Stimulated activated CD8-positive, alpha-beta memory T cell treated with anti-CD3 and anti-CD28 coated beads, Interleukin-4, amount 100 ng/mL, for 48 hours (primary cell): ENCODE data around the gene ALAS1.

Source experiments
- DNase-seq: peaks from one replicate; pipeline ENCODE4 v3.0.0-alpha.2; 2020

Gene ALAS1

DNA sequence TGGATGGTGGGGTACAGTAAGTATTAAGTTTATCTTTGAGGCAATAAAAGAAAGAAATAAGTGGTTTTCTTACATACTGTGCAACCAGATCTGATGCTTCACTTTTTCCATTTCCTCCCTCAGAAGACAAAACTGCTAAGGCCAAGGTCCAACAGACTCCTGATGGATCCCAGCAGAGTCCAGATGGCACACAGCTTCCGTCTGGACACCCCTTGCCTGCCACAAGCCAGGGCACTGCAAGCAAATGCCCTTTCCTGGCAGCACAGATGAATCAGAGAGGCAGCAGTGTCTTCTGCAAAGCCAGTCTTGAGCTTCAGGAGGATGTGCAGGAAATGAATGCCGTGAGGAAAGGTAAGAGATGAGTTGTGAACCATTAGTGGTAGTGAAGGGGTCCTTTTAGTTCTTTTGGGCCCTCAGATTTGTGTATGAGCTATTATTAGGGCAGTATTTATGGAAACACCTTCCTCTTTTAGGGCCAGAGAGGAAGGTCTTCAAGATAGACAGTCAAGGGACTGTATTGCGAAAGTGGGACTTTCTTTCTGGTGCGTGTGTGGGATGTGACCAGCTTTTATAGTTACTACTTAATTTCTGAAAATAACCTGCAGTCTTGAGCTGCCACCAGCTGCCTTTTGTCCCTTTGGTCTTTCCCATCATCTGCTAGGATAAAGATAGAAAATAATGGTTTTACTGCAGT, 4.6 kb downstream of the ALAS1 start:
- no peak for DNase-seq

- no peak for DNase-seq
These were observed 5.7 kb downstream of the ALAS1 start for GRCh38 chr3:52203701-52204100.

GRCh38 chr3:52204337-52205073, 6.5 kb downstream of the ALAS1 start:
- peak; percentile 59 for DNase-seq

- DNase-seq, result no peak
These were observed 7.9 kb downstream of the ALAS1 start for GRCh38 chr3:52205727-52206372.

DNA sequence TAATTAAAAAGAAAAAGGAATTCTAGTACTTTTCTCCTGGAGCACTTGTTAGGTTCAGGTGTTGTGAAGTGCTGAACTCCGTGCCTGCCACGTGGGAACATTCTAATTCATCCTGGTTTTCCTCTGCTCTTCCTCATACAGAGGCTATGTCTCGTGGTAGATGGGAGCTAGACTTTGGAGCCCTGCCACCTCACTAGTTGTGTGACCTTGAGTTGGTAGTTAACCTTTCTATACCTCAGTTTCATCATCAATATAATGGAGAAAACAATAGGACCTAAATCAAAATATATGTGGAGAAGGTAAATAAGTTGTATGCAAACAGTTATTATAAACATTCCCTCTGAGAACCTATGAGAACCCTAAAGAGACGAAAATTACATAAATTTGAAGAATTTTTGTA, 10.6 kb downstream of the ALAS1 start:
- no peak for DNase-seq

GRCh38 chr3:52210037-52210436, 12.1 kb downstream of the ALAS1 start:
- DNase-seq, result no peak

DNA sequence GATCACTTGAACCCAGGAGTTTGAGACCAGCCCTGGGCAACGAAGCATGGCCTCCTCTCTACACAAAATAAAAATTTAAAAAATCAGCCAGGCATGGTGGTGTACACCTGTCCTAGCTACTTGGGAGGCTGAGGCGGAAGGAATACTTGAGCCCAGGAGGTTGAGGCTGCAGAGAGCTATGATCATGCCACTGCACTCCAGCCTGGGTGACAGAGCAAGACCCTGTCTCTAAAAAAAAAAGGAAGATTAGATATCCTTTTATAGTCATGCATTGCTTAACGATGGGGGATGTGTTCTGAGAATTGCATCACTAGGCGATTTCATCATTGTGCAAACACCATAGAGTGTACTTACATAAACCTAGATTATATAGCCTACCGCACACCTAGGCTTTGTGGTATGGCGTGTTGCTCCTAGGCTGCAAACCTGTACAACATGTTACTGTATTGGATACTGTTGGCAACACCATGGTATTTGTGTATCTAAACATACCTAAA, 12.6 kb downstream of the ALAS1 start:
- no peak for DNase-seq

DNA sequence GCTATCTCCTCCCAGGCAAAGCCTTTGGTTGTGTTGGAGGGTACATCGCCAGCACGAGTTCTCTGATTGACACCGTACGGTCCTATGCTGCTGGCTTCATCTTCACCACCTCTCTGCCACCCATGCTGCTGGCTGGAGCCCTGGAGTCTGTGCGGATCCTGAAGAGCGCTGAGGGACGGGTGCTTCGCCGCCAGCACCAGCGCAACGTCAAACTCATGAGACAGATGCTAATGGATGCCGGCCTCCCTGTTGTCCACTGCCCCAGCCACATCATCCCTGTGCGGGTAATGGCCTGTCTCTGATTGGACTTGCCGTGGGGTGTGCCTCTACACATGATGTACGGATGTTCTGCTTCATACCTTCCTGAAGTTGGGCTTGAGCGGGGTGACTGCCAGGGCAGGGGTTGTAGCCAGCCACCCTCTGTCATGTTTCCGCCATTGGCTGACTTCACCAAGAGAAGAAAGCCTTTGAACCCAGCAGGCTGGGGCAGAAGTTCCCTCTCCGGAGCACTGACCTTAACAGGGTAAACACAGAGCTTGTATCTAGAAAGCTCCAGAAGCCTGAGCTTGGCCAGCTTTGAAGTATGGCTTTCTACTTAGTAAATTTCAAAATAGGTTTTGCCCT, 13.4 kb downstream of the ALAS1 start:
- no peak for DNase-seq

- DNase-seq, result no peak
These were observed 15.0 kb downstream of the ALAS1 start for GRCh38 chr3:52213005-52213404.

GRCh38 chr3:52213901-52214300, 15.9 kb downstream of the ALAS1 start:
- no peak for DNase-seq

- DNase-seq, result no peak
These were observed 17.4 kb downstream of the ALAS1 start for GRCh38 chr3:52215351-52215750.

- DNase-seq, result peak; percentile 64
These were observed 18.8 kb downstream of the ALAS1 start for GRCh38 chr3:52216585-52217408.

GRCh38 chr3:52217409-52217805, 19.4 kb downstream of the ALAS1 start:
- DNase-seq, result no peak

- no peak for DNase-seq
These were observed 20.1 kb downstream of the ALAS1 start for GRCh38 chr3:52218026-52218425.

GRCh38 chr3:52218454-52218853, 20.5 kb downstream of the ALAS1 start:
- no peak for DNase-seq

- no peak for DNase-seq
These were observed 21.1 kb downstream of the ALAS1 start for GRCh38 chr3:52218937-52219650.

- DNase-seq, result peak; percentile 97
These were observed 22.5 kb downstream of the ALAS1 start for GRCh38 chr3:52220380-52221026.

DNA sequence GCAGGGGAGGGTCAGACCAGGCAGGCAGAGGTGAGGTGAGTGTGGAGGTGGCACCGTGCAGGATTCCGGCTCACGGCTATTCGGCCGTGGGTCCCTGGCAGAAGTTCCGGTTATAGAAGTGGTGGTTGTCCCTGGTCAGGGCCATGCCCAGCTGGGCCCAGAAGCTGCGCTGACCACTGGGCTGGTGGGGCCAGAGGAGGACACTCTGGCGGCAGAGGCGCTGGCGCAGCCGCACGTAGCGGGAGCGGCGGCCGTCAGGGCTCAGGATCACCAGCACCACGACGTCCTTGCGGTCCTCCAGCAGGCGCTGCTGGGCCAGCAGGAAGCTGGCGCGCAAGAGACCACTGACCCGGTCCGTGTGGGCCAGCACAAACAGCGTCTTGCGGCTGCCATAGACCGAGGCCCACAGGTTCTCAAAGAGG, 23.2 kb downstream of the ALAS1 start:
- DNase-seq, result no peak

DNA sequence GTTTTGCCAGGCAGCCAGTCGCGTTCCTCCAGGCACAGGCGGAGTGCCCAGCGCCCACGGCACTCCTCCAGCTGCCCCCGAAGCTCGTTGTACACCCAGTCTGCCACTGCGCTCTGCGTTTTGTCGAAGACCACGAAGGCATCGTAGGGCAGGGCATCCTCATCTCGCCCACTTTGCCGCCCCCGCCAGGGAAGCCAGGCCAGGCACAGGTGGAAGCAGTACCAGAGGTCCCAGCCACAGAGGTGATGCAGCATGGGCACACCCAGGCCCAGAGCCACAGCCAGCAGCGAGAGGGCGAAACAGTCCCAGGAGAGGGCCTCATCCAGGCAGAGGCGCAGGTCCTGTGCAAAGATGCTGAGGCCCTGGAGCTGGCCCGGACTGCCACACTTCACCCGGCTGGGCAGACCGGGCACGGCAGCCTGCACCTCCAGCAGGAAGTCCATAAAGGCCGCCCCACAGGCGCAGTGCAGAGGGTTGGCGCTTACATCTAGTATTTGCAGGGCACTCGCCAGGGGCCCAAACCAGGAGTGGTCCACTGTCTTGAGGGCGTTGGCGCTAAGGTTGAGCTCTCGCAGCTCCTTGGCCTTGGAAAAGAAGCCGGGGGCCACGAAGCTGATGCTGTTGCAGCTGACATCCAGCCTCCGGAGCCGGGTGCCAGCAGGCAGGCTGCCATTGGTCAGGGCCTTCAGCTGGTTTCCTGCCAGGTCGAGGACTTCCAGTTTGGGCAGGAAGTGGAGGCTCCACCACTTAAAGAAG, 23.8 kb downstream of the ALAS1 start:
- DNase-seq, result peak; percentile 59
